Measurements from ENCODE around the gene RAP1GAP2.
"Not testable (repeated sequence)": the region's sequence is repeated elsewhere in the genome, so short reads cannot be mapped to it uniquely, and the experiment has no call there.

RAP1GAP2 gene

GRCh38 chr17:2971851-2972250, 175.6 kb downstream of the RAP1GAP2 start:
- no peak for DNase-seq (ENCODE audit: low spot score)

- no peak for DNase-seq (ENCODE audit: low spot score)
These were observed 176.5 kb downstream of the RAP1GAP2 start for GRCh38 chr17:2972749-2973148.

GRCh38 chr17:2974347-2974746, 178.1 kb downstream of the RAP1GAP2 start:
- DNase-seq (ENCODE audit: low spot score): no peak

GRCh38 chr17:2975469-2975958, 179.3 kb downstream of the RAP1GAP2 start:
- peak; percentile 84 for DNase-seq (ENCODE audit: low spot score)

- DNase-seq (ENCODE audit: low spot score): no peak
These were observed 180.9 kb downstream of the RAP1GAP2 start for GRCh38 chr17:2977157-2977556.

- DNase-seq (ENCODE audit: low spot score): no peak
These were observed 181.9 kb downstream of the RAP1GAP2 start for GRCh38 chr17:2978116-2978515.

- DNase-seq (ENCODE audit: low spot score): no peak
These were observed 182.8 kb downstream of the RAP1GAP2 start for GRCh38 chr17:2978991-2979390.

- DNase-seq (ENCODE audit: low spot score): no peak
These were observed 184.1 kb downstream of the RAP1GAP2 start for GRCh38 chr17:2980211-2980903.

GRCh38 chr17:2980904-2981246, 184.6 kb downstream of the RAP1GAP2 start:
- no peak for DNase-seq (ENCODE audit: low spot score)

- no peak for DNase-seq (ENCODE audit: low spot score)
These were observed 185.1 kb downstream of the RAP1GAP2 start for GRCh38 chr17:2981325-2981724.

- no peak for DNase-seq (ENCODE audit: low spot score)
These were observed 186.6 kb downstream of the RAP1GAP2 start for GRCh38 chr17:2982854-2983253.

GRCh38 chr17:2983255-2983654, 187.0 kb downstream of the RAP1GAP2 start:
- DNase-seq (ENCODE audit: low spot score): no peak

- no peak for DNase-seq (ENCODE audit: low spot score)
These were observed 189.1 kb downstream of the RAP1GAP2 start for GRCh38 chr17:2985318-2985717.

- DNase-seq (ENCODE audit: low spot score): no peak
These were observed 190.7 kb downstream of the RAP1GAP2 start for GRCh38 chr17:2986925-2987324.

- DNase-seq (ENCODE audit: low spot score): not testable (repeated sequence)
These were observed 193.2 kb downstream of the RAP1GAP2 start for GRCh38 chr17:2989396-2989795.

GRCh38 chr17:2989855-2990254, 193.6 kb downstream of the RAP1GAP2 start:
- DNase-seq (ENCODE audit: low spot score): no peak

- no peak for DNase-seq (ENCODE audit: low spot score)
These were observed 194.2 kb downstream of the RAP1GAP2 start for GRCh38 chr17:2990396-2990795.

- DNase-seq (ENCODE audit: low spot score): not testable (repeated sequence)
These were observed 195.3 kb downstream of the RAP1GAP2 start for GRCh38 chr17:2991396-2992180.

GRCh38 chr17:2994441-2994840, 198.2 kb downstream of the RAP1GAP2 start:
- DNase-seq (ENCODE audit: low spot score): no peak

- no peak for DNase-seq (ENCODE audit: low spot score)
These were observed 199.1 kb downstream of the RAP1GAP2 start for GRCh38 chr17:2995377-2995776.

- DNase-seq (ENCODE audit: low spot score): no peak
These were observed 199.9 kb downstream of the RAP1GAP2 start for GRCh38 chr17:2995886-2996809.

All from LoVo (cell line).